Activated naive CD4-positive, alpha-beta T cell treated with anti-CD3 and anti-CD28 coated beads, Interleukin-2, amount 10 ng/mL, durations not matched to agents 7 days and 5 days (primary cell): Measurements from ENCODE around the gene PREX1.

Experiments
- CTCF ChIA-PET: fragments of 350-600 bp; sonication (Branson Sonifier 250); formaldehyde crosslinking; loops from one replicate; lab custom pipeline; 2021; ENCODE audit warnings: antibody characterized with exemption; lab: Charles Lee
- DNase-seq: peaks from one replicate; pipeline ENCODE4 v3.0.0-alpha.2; 2020
- H3K27ac Mint-ChIP-seq: one replicate; pipeline ENCODE4 v1.8.0; 2021; ENCODE audit warnings: mild to moderate bottlenecking, moderate library complexity, mixed read lengths
- H3K27me3 Mint-ChIP-seq: one replicate; pipeline ENCODE4 v1.8.0; 2021; ENCODE audit warnings: mild to moderate bottlenecking, mixed read lengths
- H3K36me3 Mint-ChIP-seq: one replicate; pipeline ENCODE4 v1.8.0; 2021; ENCODE audit warnings: mixed read lengths
- H3K4me1 Mint-ChIP-seq: one replicate; pipeline ENCODE4 v1.8.0; 2021; ENCODE audit warnings: mixed read lengths
- H3K4me3 Mint-ChIP-seq: one replicate; pipeline ENCODE4 v1.8.0; 2021; ENCODE audit warnings: mild to moderate bottlenecking, moderate library complexity, mixed read lengths
- H3K9me3 Mint-ChIP-seq: one replicate; pipeline ENCODE4 v1.8.0; 2021; ENCODE audit warnings: mixed read lengths

Gene PREX1

GRCh38 chr20:48739395-48740291 lies 88.2 kb downstream of the PREX1 start:
- Mint-ChIP-seq H3K36me3 (peaks cover 64% of the 10 kb centered on the region), H3K27me3 (no peaks in the 10 kb centered on the region), H3K4me3 (no peak overlapping the region), H3K9me3 (no peaks in the 10 kb centered on the region), H3K27ac (peak overlapping the region; percentile 84), H3K4me1 (peaks cover 64% of the 10 kb centered on the region)
- no peak for DNase-seq
- CTCF ChIA-PET: interaction anchor here (1.6 to 2.2 kb wide), 3 partner anchors 12 to 87 kb away, joined by 4 to 12 read pairs (median 9); partner anchors contain the start of gene PREX1

- H3K36me3 Mint-ChIP-seq: peaks cover 58% of the 10 kb centered on the region
- H3K4me1 Mint-ChIP-seq: peaks cover 64% of the 10 kb centered on the region
- H3K27me3 Mint-ChIP-seq: no peaks in the 10 kb centered on the region
- H3K4me3 Mint-ChIP-seq: peak overlapping the region; percentile 9
- H3K27ac Mint-ChIP-seq: peak overlapping the region; percentile 84
- CTCF ChIA-PET: interaction anchor here (1.6 to 2.2 kb wide), 3 partner anchors 13 to 88 kb away, joined by 4 to 12 read pairs (median 9); partner anchors contain the start of gene PREX1
- no peaks in the 10 kb centered on the region for H3K9me3 Mint-ChIP-seq
- DNase-seq: peak; percentile 74
Observed at GRCh38 chr20:48738399-48739304, 89.1 kb downstream of the PREX1 start.

GRCh38 chr20:48738094-48738398 lies 89.8 kb downstream of the PREX1 start:
- Mint-ChIP-seq H3K4me3 (no peak overlapping the region), H3K4me1 (peaks cover 61% of the 10 kb centered on the region), H3K36me3 (peaks cover 58% of the 10 kb centered on the region), H3K27me3 (no peaks in the 10 kb centered on the region), H3K27ac (peak overlapping the region; percentile 84), H3K9me3 (no peaks in the 10 kb centered on the region)
- no peak for DNase-seq
- CTCF ChIA-PET: interaction anchor here (1.0 to 2.2 kb wide), 4 partner anchors 13 to 88 kb away, joined by 3 to 12 read pairs (median 6); partner anchors contain the start of gene PREX1

- Mint-ChIP-seq H3K27ac (peak overlapping the region; percentile 84), H3K4me3 (no peak overlapping the region), H3K9me3 (no peaks in the 10 kb centered on the region), H3K36me3 (peaks cover 59% of the 10 kb centered on the region), H3K4me1 (peaks cover 61% of the 10 kb centered on the region), H3K27me3 (no peaks in the 10 kb centered on the region)
- CTCF ChIA-PET: interaction anchor here (1.0 to 2.2 kb wide), 3 partner anchors 14 to 89 kb away, joined by 3 to 12 read pairs (median 9); partner anchors contain the start of gene PREX1
- no peak for DNase-seq
Observed at GRCh38 chr20:48737434-48738093, 90.2 kb downstream of the PREX1 start.

- Mint-ChIP-seq H3K27ac (peak overlapping the region; percentile 50), H3K4me3 (no peak overlapping the region), H3K4me1 (peaks cover 60% of the 10 kb centered on the region), H3K9me3 (no peaks in the 10 kb centered on the region), H3K27me3 (no peaks in the 10 kb centered on the region), H3K36me3 (peaks cover 58% of the 10 kb centered on the region)
- DNase-seq: no peak
- CTCF ChIA-PET: no interaction called here
Observed at GRCh38 chr20:48736636-48737035, 91.2 kb downstream of the PREX1 start.

- Mint-ChIP-seq H3K36me3 (peaks cover 54% of the 10 kb centered on the region), H3K27ac (peak overlapping the region; percentile 50), H3K4me1 (peaks cover 57% of the 10 kb centered on the region), H3K27me3 (no peaks in the 10 kb centered on the region), H3K4me3 (no peak overlapping the region), H3K9me3 (no peaks in the 10 kb centered on the region)
- CTCF ChIA-PET: no interaction called here
- no peak for DNase-seq
Observed at GRCh38 chr20:48736231-48736630, 91.6 kb downstream of the PREX1 start.

GRCh38 chr20:48735112-48735511 lies 92.7 kb downstream of the PREX1 start:
- Mint-ChIP-seq H3K36me3 (peaks cover 59% of the 10 kb centered on the region), H3K9me3 (no peaks in the 10 kb centered on the region), H3K4me3 (no peak overlapping the region), H3K27me3 (no peaks in the 10 kb centered on the region), H3K27ac (peak overlapping the region; percentile 46), H3K4me1 (peaks cover 60% of the 10 kb centered on the region)
- CTCF ChIA-PET: interaction anchor here (0.9 to 1.4 kb wide), 2 partner anchors 16 to 77 kb away, joined by 3 to 4 read pairs; no protein-coding TSS in a partner anchor
- no peak for DNase-seq

- peaks cover 57% of the 10 kb centered on the region for H3K4me1 Mint-ChIP-seq
- H3K4me3 Mint-ChIP-seq: no peak overlapping the region
- H3K27me3 Mint-ChIP-seq: no peaks in the 10 kb centered on the region
- no peaks in the 10 kb centered on the region for H3K9me3 Mint-ChIP-seq
- H3K27ac Mint-ChIP-seq: no peak overlapping the region
- CTCF ChIA-PET: interaction anchor here (0.9 to 1.4 kb wide), 2 partner anchors 17 to 76 kb away, joined by 3 to 4 read pairs; no protein-coding TSS in a partner anchor
- no peak for DNase-seq
- peaks cover 65% of the 10 kb centered on the region for H3K36me3 Mint-ChIP-seq
Observed at GRCh38 chr20:48734104-48734749, 93.6 kb downstream of the PREX1 start.

- CTCF ChIA-PET: no interaction called here
- no peaks in the 10 kb centered on the region for H3K9me3 Mint-ChIP-seq
- DNase-seq: no peak
- no peak overlapping the region for H3K4me3 Mint-ChIP-seq
- H3K27ac Mint-ChIP-seq: no peak overlapping the region
- peaks cover 63% of the 10 kb centered on the region for H3K36me3 Mint-ChIP-seq
- peaks cover 55% of the 10 kb centered on the region for H3K4me1 Mint-ChIP-seq
- no peaks in the 10 kb centered on the region for H3K27me3 Mint-ChIP-seq
Observed at GRCh38 chr20:48733296-48733790, 94.5 kb downstream of the PREX1 start.

- no peak overlapping the region for H3K27ac Mint-ChIP-seq
Observed at GRCh38 chr20:48732081-48732829, 95.5 kb downstream of the PREX1 start.

GRCh38 chr20:48731536-48731935 lies 96.3 kb downstream of the PREX1 start:
- no peaks in the 10 kb centered on the region for H3K27me3 Mint-ChIP-seq
- H3K4me3 Mint-ChIP-seq: no peak overlapping the region
- CTCF ChIA-PET: no interaction called here
- H3K9me3 Mint-ChIP-seq: no peaks in the 10 kb centered on the region
- H3K4me1 Mint-ChIP-seq: peaks cover 43% of the 10 kb centered on the region
- no peak overlapping the region for H3K27ac Mint-ChIP-seq
- peaks cover 54% of the 10 kb centered on the region for H3K36me3 Mint-ChIP-seq
- no peak for DNase-seq

More at GRCh38 chr20:48732081-48732829, 95.5 kb downstream of the PREX1 start:
- Mint-ChIP-seq H3K4me3 (no peak overlapping the region), H3K36me3 (peaks cover 58% of the 10 kb centered on the region), H3K9me3 (no peaks in the 10 kb centered on the region), H3K27me3 (no peaks in the 10 kb centered on the region), H3K4me1 (peaks cover 50% of the 10 kb centered on the region)
- DNase-seq: no peak
- CTCF ChIA-PET: no interaction called here

- peaks cover 37% of the 10 kb centered on the region for H3K4me1 Mint-ChIP-seq
- no peak overlapping the region for H3K4me3 Mint-ChIP-seq
- H3K36me3 Mint-ChIP-seq: peaks cover 51% of the 10 kb centered on the region
- DNase-seq: no peak
- H3K27ac Mint-ChIP-seq: no peak overlapping the region
- CTCF ChIA-PET: no interaction called here
- no peaks in the 10 kb centered on the region for H3K9me3 Mint-ChIP-seq
- H3K27me3 Mint-ChIP-seq: no peaks in the 10 kb centered on the region
Observed at GRCh38 chr20:48730977-48731376, 96.8 kb downstream of the PREX1 start.
